ENCODE measurements around the gene PFN1. TPM values are rescaled to one million over a fixed set of nuclear protein-coding genes. Genes with fewer than 3 reads are reported as not detected.
A peak's percentile ranks its signal among the peaks of the same experiment; 100 is the strongest.

The PFN1 gene
- total and polyA plus RNA-seq, 2 donors (not counting 3 experiments of a cell fraction or from before 2014, with no cell fraction given), result 1,191 to 1,577 TPM

GRCh38 chr17:4972322-4972721 is 24.0 kb upstream of the PFN1 start:
- POLR2A ChIA-PET, result no interaction called here

DNA sequence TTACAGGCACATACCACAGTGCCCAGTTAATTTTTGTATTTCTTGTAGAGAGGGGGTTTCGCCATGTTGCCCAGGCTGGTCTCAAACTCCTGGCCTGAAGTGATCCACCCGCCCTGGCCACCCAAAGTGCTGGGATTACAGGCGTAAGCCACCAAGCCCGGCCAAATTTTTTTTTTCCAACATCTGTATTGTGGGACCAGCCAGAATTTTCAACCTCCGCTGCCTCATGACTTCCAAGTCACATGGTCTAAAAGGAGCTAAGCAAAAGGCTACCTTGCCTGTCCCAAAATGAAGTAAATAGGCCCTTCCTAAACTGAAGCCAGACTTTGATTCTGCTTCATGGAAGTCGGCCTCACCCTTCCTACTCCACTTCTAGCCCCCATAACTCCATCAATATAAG is 23.5 kb upstream of the PFN1 start:
- H3K4me1 ChIP-seq (ENCODE audit: control insufficient read depth, extremely low read depth, insufficient read depth, low read length), result peaks cover 16% of the 10 kb centered on the region
- FAIRE-seq (no peak), DNase-seq (ENCODE audit: low read depth, low spot score) (no peak)
- peaks cover 4% of the 10 kb centered on the region for H3K79me2 ChIP-seq (ENCODE audit: control insufficient read depth, insufficient read depth, low read length)
- ChIA-PET POLR2A (no interaction called here), CTCF (interaction anchor here (1.1 to 1.8 kb wide), 2 partner anchors 9 to 405 kb away, joined by 3 to 5 read pairs; no protein-coding TSS in a partner anchor)
- peaks cover 10 to 37% of the 10 kb centered on the region in 2 experiments for H3K36me3 ChIP-seq (ENCODE audit: control insufficient read depth in 2 of 2, extremely low read depth in 1 of 2, insufficient read depth in 2 of 2, low read length in 2 of 2)
- no peaks in the 10 kb centered on the region for H3K9me3 ChIP-seq (replicated peaks; ENCODE audit: control insufficient read depth, insufficient read depth, low read length)
- H2AFZ ChIP-seq (ENCODE audit: low read depth, low read length), result no peak overlapping the region
- no TSS peak for BruUV-seq (replicated peaks)
- H3K4me3 ChIP-seq (replicated peaks in 1 of 3; ENCODE audit: insufficient read depth in 1 of 3, low read depth in 1 of 3, low read length in 3 of 3), result no peak overlapping the region
- no peak overlapping the region for H3K4me2 ChIP-seq (ENCODE audit: insufficient read depth, low read length)
- dilution Hi-C loops (cut with MboI; ENCODE audit: extremely low pct_ligation_motif_present, low sequenced_read_pairs), result no loop called here
- no peaks in the 10 kb centered on the region for H3K9me1 ChIP-seq (replicated peaks; ENCODE audit: control insufficient read depth, extremely low read depth, insufficient read depth, low read length)
- TF ChIP-seq EZH2 (IDR thresholded peaks at IDR 0.05; ENCODE audit: borderline replicate concordance, low read depth, low read length, severe bottlenecking), result no peak
- H4K20me1 ChIP-seq (replicated peaks; ENCODE audit: control insufficient read depth, extremely low read depth, insufficient read depth, low read length), result no peaks in the 10 kb centered on the region
- no peak overlapping the region for H3K9ac ChIP-seq (replicated peaks; ENCODE audit: extremely low read depth, insufficient read depth, low read length)
- intact Hi-C loops (cut with micrococcal nuclease), result no loop called here
- no peak overlapping the region for H3K27ac ChIP-seq (ENCODE audit: insufficient read depth, low read depth, low read length)
- H3K27me3 ChIP-seq (ENCODE audit: control insufficient read depth in 2 of 2, insufficient read depth in 2 of 2, low read length in 2 of 2), result no peaks in the 10 kb centered on the region

More at GRCh38 chr17:4972322-4972721, 24.0 kb upstream of the PFN1 start:
- no peaks in the 10 kb centered on the region for H3K9me1 ChIP-seq (replicated peaks; ENCODE audit: control insufficient read depth, extremely low read depth, insufficient read depth, low read length)
- H3K4me3 ChIP-seq (replicated peaks in 1 of 3; ENCODE audit: insufficient read depth in 1 of 3, low read depth in 1 of 3, low read length in 3 of 3), result no peak overlapping the region
- TF ChIP-seq FOS (IDR thresholded peaks at IDR 0.05; ENCODE audit: borderline replicate concordance, insufficient read depth, low read length), result no peak
- no peak for TF ChIP-seq MAX (IDR thresholded peaks at IDR 0.05; ENCODE audit: insufficient read depth, insufficient read length)
- no peak for TF ChIP-seq EZH2 (IDR thresholded peaks at IDR 0.05; ENCODE audit: borderline replicate concordance, low read depth, low read length, severe bottlenecking)
- no peak for TF ChIP-seq POLR2AphosphoS5 (IDR thresholded peaks at IDR 0.05; ENCODE audit: insufficient read depth, low read depth, low read length)
- TF ChIP-seq JUN (IDR thresholded peaks at IDR 0.05; ENCODE audit: borderline replicate concordance, insufficient read depth, insufficient read length, low read depth), result no peak
- no peaks in the 10 kb centered on the region for H3K9me3 ChIP-seq (replicated peaks; ENCODE audit: control insufficient read depth, insufficient read depth, low read length)
- H2AFZ ChIP-seq (ENCODE audit: low read depth, low read length), result no peak overlapping the region
- DNase-seq (ENCODE audit: low read depth, low spot score) (no peak), FAIRE-seq (no peak)
- no peaks in the 10 kb centered on the region for H3K27me3 ChIP-seq (ENCODE audit: control insufficient read depth in 2 of 2, insufficient read depth in 2 of 2, low read length in 2 of 2)
- dilution Hi-C loops (cut with MboI; ENCODE audit: extremely low pct_ligation_motif_present, low sequenced_read_pairs) (no loop called here), intact Hi-C loops (cut with micrococcal nuclease) (no loop called here)
- CTCF ChIA-PET, result no interaction called here
- H3K36me3 ChIP-seq (ENCODE audit: control insufficient read depth in 2 of 2, extremely low read depth in 1 of 2, insufficient read depth in 2 of 2, low read length in 2 of 2), result peaks cover 13 to 42% of the 10 kb centered on the region in 2 experiments
- peaks cover 16% of the 10 kb centered on the region for H3K4me1 ChIP-seq (ENCODE audit: control insufficient read depth, extremely low read depth, insufficient read depth, low read length)
- TSS peak; percentile 1 for BruUV-seq (replicated peaks)
- H3K79me2 ChIP-seq (ENCODE audit: control insufficient read depth, insufficient read depth, low read length), result peaks cover 4% of the 10 kb centered on the region
- no peak overlapping the region for H3K27ac ChIP-seq (ENCODE audit: insufficient read depth, low read depth, low read length)
- no peak overlapping the region for H3K9ac ChIP-seq (replicated peaks; ENCODE audit: extremely low read depth, insufficient read depth, low read length)
- no peak overlapping the region for H3K4me2 ChIP-seq (ENCODE audit: insufficient read depth, low read length)
- H4K20me1 ChIP-seq (replicated peaks; ENCODE audit: control insufficient read depth, extremely low read depth, insufficient read depth, low read length), result no peaks in the 10 kb centered on the region

All from endothelial cell of umbilical vein (primary cell).